ENCODE results near the gene EDA.

DNA sequence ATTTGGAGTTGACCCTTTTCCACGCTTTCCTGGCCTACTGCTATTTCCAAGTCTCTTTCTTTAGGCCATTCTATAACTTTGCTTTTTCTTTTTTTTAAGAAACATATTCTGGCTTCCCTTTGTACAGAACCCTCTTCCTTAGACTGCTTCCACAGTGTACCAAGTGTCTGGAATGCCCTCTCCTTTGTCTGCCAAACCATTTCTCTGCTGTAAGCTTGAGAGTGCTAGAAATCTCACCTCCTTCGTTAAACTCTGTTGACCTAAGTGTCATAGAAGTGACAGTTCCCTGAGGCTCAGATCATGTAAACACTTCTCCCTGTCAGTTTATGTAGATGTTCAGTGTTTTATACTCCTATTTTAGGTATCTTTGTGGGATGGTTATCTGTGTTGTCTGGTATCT lies 108.4 kb downstream of the EDA start:
- TF ChIP-seq, protein P1, sequence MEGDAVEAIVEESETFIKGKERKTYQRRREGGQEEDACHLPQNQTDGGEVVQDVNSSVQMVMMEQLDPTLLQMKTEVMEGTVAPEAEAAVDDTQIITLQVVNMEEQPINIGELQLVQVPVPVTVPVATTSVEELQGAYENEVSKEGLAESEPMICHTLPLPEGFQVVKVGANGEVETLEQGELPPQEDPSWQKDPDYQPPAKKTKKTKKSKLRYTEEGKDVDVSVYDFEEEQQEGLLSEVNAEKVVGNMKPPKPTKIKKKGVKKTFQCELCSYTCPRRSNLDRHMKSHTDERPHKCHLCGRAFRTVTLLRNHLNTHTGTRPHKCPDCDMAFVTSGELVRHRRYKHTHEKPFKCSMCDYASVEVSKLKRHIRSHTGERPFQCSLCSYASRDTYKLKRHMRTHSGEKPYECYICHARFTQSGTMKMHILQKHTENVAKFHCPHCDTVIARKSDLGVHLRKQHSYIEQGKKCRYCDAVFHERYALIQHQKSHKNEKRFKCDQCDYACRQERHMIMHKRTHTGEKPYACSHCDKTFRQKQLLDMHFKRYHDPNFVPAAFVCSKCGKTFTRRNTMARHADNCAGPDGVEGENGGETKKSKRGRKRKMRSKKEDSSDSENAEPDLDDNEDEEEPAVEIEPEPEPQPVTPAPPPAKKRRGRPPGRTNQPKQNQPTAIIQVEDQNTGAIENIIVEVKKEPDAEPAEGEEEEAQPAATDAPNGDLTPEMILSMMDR (IDR thresholded peaks at IDR 0.05 in 8 of 11, conservative IDR thresholded peaks at IDR 0.05 in 3 of 11): no peak
- TF ChIP-seq POLR2AphosphoS5 (IDR thresholded peaks at IDR 0.05): no peak
